Nephron progenitor cell (in vitro differentiated cells): ENCODE results near the gene OR2AJ1.

Source experiments
- DNase-seq: peaks from one replicate; pipeline ENCODE4 v3.0.0; 2021
- H3K27ac Mint-ChIP-seq: 2 replicates; pipeline ENCODE4 v1.8.0; 2021; ENCODE audit warnings: mild to moderate bottlenecking, moderate library complexity, mixed read lengths
- H3K27me3 Mint-ChIP-seq: 2 replicates; pipeline ENCODE4 v1.8.0; 2021; ENCODE audit warnings: mild to moderate bottlenecking, low read depth, mixed read lengths; ENCODE audit not compliant: poor library complexity
- H3K36me3 Mint-ChIP-seq: 2 replicates; pipeline ENCODE4 v1.8.0; 2021; ENCODE audit warnings: low read depth, mixed read lengths
- H3K4me1 Mint-ChIP-seq: 2 replicates; pipeline ENCODE4 v1.8.0; 2021; ENCODE audit warnings: mixed read lengths
- H3K4me3 Mint-ChIP-seq: 2 replicates; pipeline ENCODE4 v1.8.0; 2021; ENCODE audit warnings: mild to moderate bottlenecking, moderate library complexity, mixed read lengths
- H3K9me3 Mint-ChIP-seq: 2 replicates; pipeline ENCODE4 v1.8.0; 2021; ENCODE audit warnings: mild to moderate bottlenecking, moderate library complexity, mixed read lengths
- CTCF ChIP-seq: fragments of 200-600 bp; sonication (generic); IDR thresholded peaks from 2 replicates; pipeline ENCODE4 v1.5.0; 2021; ENCODE audit warnings: antibody characterized with exemption

Gene OR2AJ1

GRCh38 chr1:247924868-247925267 lies at the start of gene OR2AJ1:
Gene OR2AJ1 (plus strand): TSS chr1:247924889. CDS start chr1:247933769, 8,880 bp downstream.
- Mint-ChIP-seq H3K27ac (no peak within 1 kb of the TSS), H3K4me3 (no peak within 1 kb of the TSS), H3K9me3 (peaks cover 35% of the 10 kb centered on the region), H3K36me3 (no peaks in the 10 kb centered on the region), H3K4me1 (no peaks in the 10 kb centered on the region), H3K27me3 (no peaks in the 10 kb centered on the region)
- DNase-seq: no peak
- TF ChIP-seq CTCF: no peak

GRCh38 chr1:247883346-247883745 lies 41.3 kb upstream of the OR2AJ1 start:
- DNase-seq: no peak

GRCh38 chr1:247884797-247885413 lies 39.8 kb upstream of the OR2AJ1 start:
- H3K27me3 Mint-ChIP-seq: no peaks in the 10 kb centered on the region

More at GRCh38 chr1:247883346-247883745, 41.3 kb upstream of the OR2AJ1 start:
- H3K4me3 Mint-ChIP-seq: no peak overlapping the region
- peaks cover 36% of the 10 kb centered on the region for H3K9me3 Mint-ChIP-seq
- no peaks in the 10 kb centered on the region for H3K36me3 Mint-ChIP-seq
- H3K27ac Mint-ChIP-seq: no peak overlapping the region
- no peak for TF ChIP-seq CTCF
- peaks cover 6% of the 10 kb centered on the region for H3K27me3 Mint-ChIP-seq
- no peaks in the 10 kb centered on the region for H3K4me1 Mint-ChIP-seq

GRCh38 chr1:247895163-247895637 lies 29.5 kb upstream of the OR2AJ1 start, which contains the start of gene OR2W3:
Gene OR2W3 (plus strand): TSS chr1:247895587. CDS start chr1:247895587, 0 bp downstream.
- no peaks in the 10 kb centered on the region for H3K36me3 Mint-ChIP-seq
- TF ChIP-seq CTCF: no peak
- H3K4me1 Mint-ChIP-seq: no peaks in the 10 kb centered on the region
- DNase-seq: no peak
- no peak within 1 kb of the TSS for H3K4me3 Mint-ChIP-seq
- H3K27ac Mint-ChIP-seq: no peak within 1 kb of the TSS
- H3K27me3 Mint-ChIP-seq: no peaks in the 10 kb centered on the region
- peaks cover 40% of the 10 kb centered on the region for H3K9me3 Mint-ChIP-seq

More at GRCh38 chr1:247884797-247885413, 39.8 kb upstream of the OR2AJ1 start:
- no peak for TF ChIP-seq CTCF
- Mint-ChIP-seq H3K4me1 (no peaks in the 10 kb centered on the region), H3K9me3 (peaks cover 23% of the 10 kb centered on the region), H3K4me3 (no peak overlapping the region), H3K27ac (no peak overlapping the region), H3K36me3 (no peaks in the 10 kb centered on the region)
- DNase-seq: no peak

GRCh38 chr1:247895976-247896375 lies 28.7 kb upstream of the OR2AJ1 start:
- H3K4me1 Mint-ChIP-seq: no peaks in the 10 kb centered on the region
- TF ChIP-seq CTCF: no peak
- H3K9me3 Mint-ChIP-seq: peaks cover 40% of the 10 kb centered on the region
- H3K36me3 Mint-ChIP-seq: no peaks in the 10 kb centered on the region
- H3K27ac Mint-ChIP-seq: no peak overlapping the region
- no peaks in the 10 kb centered on the region for H3K27me3 Mint-ChIP-seq
- DNase-seq: no peak
- H3K4me3 Mint-ChIP-seq: no peak overlapping the region

GRCh38 chr1:247904122-247904521 lies 20.6 kb upstream of the OR2AJ1 start:
- no peak for DNase-seq
- no peak overlapping the region for H3K4me3 Mint-ChIP-seq
- peaks cover 69% of the 10 kb centered on the region for H3K9me3 Mint-ChIP-seq
- H3K4me1 Mint-ChIP-seq: no peaks in the 10 kb centered on the region
- H3K36me3 Mint-ChIP-seq: no peaks in the 10 kb centered on the region
- H3K27ac Mint-ChIP-seq: no peak overlapping the region
- peaks cover 4% of the 10 kb centered on the region for H3K27me3 Mint-ChIP-seq
- TF ChIP-seq CTCF: no peak
